HEK293T (cell line): ENCODE measurements around the gene KRTAP4-16.

Experiments used
- ELF4 ChIP-seq: fragments of 450-650 bp; IDR thresholded peaks from 2 replicates; pipeline ENCODE4 v1.6.1; 2017; ENCODE audit warnings: antibody characterized with exemption
- FOXM1 ChIP-seq: fragments of 450-650 bp; IDR thresholded peaks from 2 replicates; pipeline ENCODE4 v1.6.1; 2017; ENCODE audit warnings: mild to moderate bottlenecking, borderline replicate concordance
- LEF1 ChIP-seq: fragments of 450-650 bp; IDR thresholded peaks from 2 replicates; pipeline ENCODE4 v1.6.1; 2017; ENCODE audit warnings: mild to moderate bottlenecking, borderline replicate concordance
- PKNOX1 ChIP-seq: fragments of 450-650 bp; IDR thresholded peaks from 2 replicates; pipeline ENCODE4 v1.6.1; 2016
- SP1 ChIP-seq: fragments of 450-650 bp; IDR thresholded peaks from 2 replicates; pipeline ENCODE4 v1.6.1; 2017

GRCh38 chr17:41118721-41119120, 16.7 kb upstream of the KRTAP4-16 start:
- no peak for TF ChIP-seq SP1
- no peak for TF ChIP-seq FOXM1
- no peak for TF ChIP-seq PKNOX1
- no peak for TF ChIP-seq LEF1
- TF ChIP-seq ELF4, result no peak
